ENCODE measurements around the gene MRPS25. TPM values are rescaled to one million over a fixed set of nuclear protein-coding genes. Genes with fewer than 3 reads are reported as not detected.

The MRPS25 gene
- total RNA-seq, 1 experiment from 2014 or later = 58.3 TPM

DNA sequence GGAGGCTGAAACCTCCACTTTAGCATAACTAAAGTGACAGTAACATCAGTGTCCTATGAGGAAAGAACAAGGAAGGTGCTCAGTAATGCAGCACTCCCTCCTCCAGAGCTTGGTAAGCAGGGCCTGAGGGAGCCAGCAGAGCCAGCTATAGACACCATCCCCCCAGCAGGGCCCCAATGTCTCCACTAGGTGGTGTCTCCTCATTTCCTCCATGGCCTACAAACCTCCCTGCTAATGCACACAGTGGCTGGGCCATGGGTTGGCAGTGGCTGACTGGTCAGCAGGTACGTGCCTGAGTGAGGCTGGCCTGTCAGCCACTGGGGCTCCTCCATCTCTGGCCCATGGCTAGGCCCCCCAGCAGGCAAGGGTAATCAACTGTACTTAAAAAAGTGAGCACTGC, 13.6 kb downstream of the MRPS25 start:
- Histone ChIP-seq H3K4me2 (ENCODE audit: low read length) (no peak overlapping the region), H3K27ac (ENCODE audit: low read depth, low read length) (peak overlapping the region; percentile 7; the same call in 1 of the 2 replicates), H3K79me2 (ENCODE audit: insufficient read depth, low read length) (peaks cover 97% of the 10 kb centered on the region), H3K9ac (ENCODE audit: low read length) (no peak overlapping the region), H3K4me3 (replicated peaks in 1 of 2; ENCODE audit: low read depth in 1 of 2, low read length in 2 of 2) (no peak overlapping the region), H3K36me3 (ENCODE audit: control insufficient read depth in 1 of 2, insufficient read depth in 2 of 2, low read length in 2 of 2) (peaks cover 46 to 74% of the 10 kb centered on the region in 2 experiments; a peak in 3 of 4 replicates), H3K9me3 (ENCODE audit: control insufficient read depth in 1 of 2, insufficient read depth in 1 of 2, low read depth in 1 of 2, low read length in 2 of 2) (no peaks in the 10 kb centered on the region), H3K27me3 (ENCODE audit: insufficient read depth, low read length) (no peaks in the 10 kb centered on the region), H2AFZ (ENCODE audit: low read depth, low read length, poor library complexity, severe bottlenecking) (no peak overlapping the region), H3K9me2 (ENCODE audit: insufficient read depth) (no peaks in the 10 kb centered on the region), H4K20me1 (ENCODE audit: insufficient read depth) (peaks cover 15% of the 10 kb centered on the region; the same call in 1 of the 2 replicates), H3K4me1 (ENCODE audit: control insufficient read depth in 1 of 2, insufficient read depth in 2 of 2, low read length in 2 of 2) (no peaks in the 10 kb centered on the region)
- BruUV-seq (replicated peaks) = no TSS peak
- ChIA-PET RAD21 (ENCODE audit: low non-redundant PET in 1 of 2, low total read pairs in 2 of 2, uncharacterized antibody in 2 of 2, unreplicated experiment in 2 of 2) (no interaction called here), POLR2A (no interaction called here), CTCF (interaction anchor here (0.6 to 1.7 kb wide), 9 partner anchors 9 to 613 kb away, joined by 3 to 12 read pairs (median 4); partner anchors contain the start of gene MRPS25)
- DNase-seq (ENCODE audit: low read depth, low spot score) (peak; percentile 32), ATAC-seq (peak; percentile 99)
- intact Hi-C loops (cut with micrococcal nuclease) = no loop called here
- TF ChIP-seq, protein P1, sequence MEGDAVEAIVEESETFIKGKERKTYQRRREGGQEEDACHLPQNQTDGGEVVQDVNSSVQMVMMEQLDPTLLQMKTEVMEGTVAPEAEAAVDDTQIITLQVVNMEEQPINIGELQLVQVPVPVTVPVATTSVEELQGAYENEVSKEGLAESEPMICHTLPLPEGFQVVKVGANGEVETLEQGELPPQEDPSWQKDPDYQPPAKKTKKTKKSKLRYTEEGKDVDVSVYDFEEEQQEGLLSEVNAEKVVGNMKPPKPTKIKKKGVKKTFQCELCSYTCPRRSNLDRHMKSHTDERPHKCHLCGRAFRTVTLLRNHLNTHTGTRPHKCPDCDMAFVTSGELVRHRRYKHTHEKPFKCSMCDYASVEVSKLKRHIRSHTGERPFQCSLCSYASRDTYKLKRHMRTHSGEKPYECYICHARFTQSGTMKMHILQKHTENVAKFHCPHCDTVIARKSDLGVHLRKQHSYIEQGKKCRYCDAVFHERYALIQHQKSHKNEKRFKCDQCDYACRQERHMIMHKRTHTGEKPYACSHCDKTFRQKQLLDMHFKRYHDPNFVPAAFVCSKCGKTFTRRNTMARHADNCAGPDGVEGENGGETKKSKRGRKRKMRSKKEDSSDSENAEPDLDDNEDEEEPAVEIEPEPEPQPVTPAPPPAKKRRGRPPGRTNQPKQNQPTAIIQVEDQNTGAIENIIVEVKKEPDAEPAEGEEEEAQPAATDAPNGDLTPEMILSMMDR (IDR thresholded peaks at IDR 0.05 in 2 of 3, conservative IDR thresholded peaks at IDR 0.05 in 1 of 3; ENCODE audit: borderline replicate concordance in 1 of 3, insufficient read depth in 1 of 3, low read depth in 2 of 3, low read length in 2 of 3) = peak; percentile 25 to 93 (median 73); a peak in 5 of 6 replicates
- no peak for TF ChIP-seq EZH2 (IDR thresholded peaks at IDR 0.05)
- peak; percentile 36 for TF ChIP-seq RAD21 (IDR thresholded peaks at IDR 0.05; ENCODE audit: low read depth)

DNA sequence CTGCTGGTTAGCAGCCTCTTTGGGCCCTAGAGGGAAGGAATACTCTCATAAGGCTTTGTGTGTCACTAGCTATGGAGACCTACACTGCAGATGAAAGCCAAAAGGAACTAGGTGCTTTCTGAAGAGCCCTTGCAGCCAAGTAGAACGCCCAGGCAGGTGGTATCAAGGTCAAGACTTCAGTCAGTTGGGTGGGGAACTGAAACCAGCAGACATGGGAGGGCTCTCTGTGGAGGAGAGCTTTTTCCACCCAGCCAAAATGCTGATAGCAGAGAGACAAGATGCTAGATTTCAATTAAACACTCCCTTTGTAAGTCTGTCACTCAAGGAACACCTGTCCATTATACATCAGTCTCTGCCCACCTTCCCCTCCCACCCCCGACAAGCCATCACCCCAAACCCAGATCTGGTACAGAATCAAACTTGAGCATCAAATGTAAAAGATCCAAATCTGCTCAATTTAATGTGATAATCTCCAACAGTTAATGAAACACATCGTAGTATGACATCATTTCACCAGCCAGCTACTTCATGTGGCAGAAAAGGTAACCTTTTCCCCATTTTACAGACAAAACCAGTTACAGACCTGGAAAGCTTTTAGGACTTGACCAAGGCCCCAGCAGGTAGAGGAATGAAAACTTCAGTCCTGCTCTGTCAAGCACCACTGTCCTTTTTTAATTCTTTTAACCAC, 14.6 kb downstream of the MRPS25 start:
- Histone ChIP-seq H3K9me3 (ENCODE audit: control insufficient read depth in 1 of 2, insufficient read depth in 1 of 2, low read depth in 1 of 2, low read length in 2 of 2) (no peaks in the 10 kb centered on the region), H3K27me3 (ENCODE audit: insufficient read depth, low read length) (no peaks in the 10 kb centered on the region), H4K20me1 (ENCODE audit: insufficient read depth) (peaks cover 15% of the 10 kb centered on the region; the same call in 1 of the 2 replicates), H3K9me2 (ENCODE audit: insufficient read depth) (no peaks in the 10 kb centered on the region), H3K27ac (ENCODE audit: low read depth, low read length) (no peak overlapping the region), H3K4me2 (ENCODE audit: low read length) (no peak overlapping the region), H3K36me3 (ENCODE audit: control insufficient read depth in 1 of 2, insufficient read depth in 2 of 2, low read length in 2 of 2) (peaks cover 49 to 78% of the 10 kb centered on the region in 2 experiments; a peak in 3 of 4 replicates), H2AFZ (ENCODE audit: low read depth, low read length, poor library complexity, severe bottlenecking) (no peak overlapping the region), H3K4me1 (ENCODE audit: control insufficient read depth in 1 of 2, insufficient read depth in 2 of 2, low read length in 2 of 2) (no peaks in the 10 kb centered on the region), H3K79me2 (ENCODE audit: insufficient read depth, low read length) (peaks cover 92% of the 10 kb centered on the region), H3K4me3 (replicated peaks in 1 of 2; ENCODE audit: low read depth in 1 of 2, low read length in 2 of 2) (no peak overlapping the region), H3K9ac (ENCODE audit: low read length) (no peak overlapping the region)
- CTCF ChIA-PET = interaction anchor here (1.2 to 1.7 kb wide), 3 partner anchors 8 to 124 kb away, joined by 4 to 12 read pairs (median 4); no protein-coding TSS in a partner anchor
- TF ChIP-seq, protein P2, sequence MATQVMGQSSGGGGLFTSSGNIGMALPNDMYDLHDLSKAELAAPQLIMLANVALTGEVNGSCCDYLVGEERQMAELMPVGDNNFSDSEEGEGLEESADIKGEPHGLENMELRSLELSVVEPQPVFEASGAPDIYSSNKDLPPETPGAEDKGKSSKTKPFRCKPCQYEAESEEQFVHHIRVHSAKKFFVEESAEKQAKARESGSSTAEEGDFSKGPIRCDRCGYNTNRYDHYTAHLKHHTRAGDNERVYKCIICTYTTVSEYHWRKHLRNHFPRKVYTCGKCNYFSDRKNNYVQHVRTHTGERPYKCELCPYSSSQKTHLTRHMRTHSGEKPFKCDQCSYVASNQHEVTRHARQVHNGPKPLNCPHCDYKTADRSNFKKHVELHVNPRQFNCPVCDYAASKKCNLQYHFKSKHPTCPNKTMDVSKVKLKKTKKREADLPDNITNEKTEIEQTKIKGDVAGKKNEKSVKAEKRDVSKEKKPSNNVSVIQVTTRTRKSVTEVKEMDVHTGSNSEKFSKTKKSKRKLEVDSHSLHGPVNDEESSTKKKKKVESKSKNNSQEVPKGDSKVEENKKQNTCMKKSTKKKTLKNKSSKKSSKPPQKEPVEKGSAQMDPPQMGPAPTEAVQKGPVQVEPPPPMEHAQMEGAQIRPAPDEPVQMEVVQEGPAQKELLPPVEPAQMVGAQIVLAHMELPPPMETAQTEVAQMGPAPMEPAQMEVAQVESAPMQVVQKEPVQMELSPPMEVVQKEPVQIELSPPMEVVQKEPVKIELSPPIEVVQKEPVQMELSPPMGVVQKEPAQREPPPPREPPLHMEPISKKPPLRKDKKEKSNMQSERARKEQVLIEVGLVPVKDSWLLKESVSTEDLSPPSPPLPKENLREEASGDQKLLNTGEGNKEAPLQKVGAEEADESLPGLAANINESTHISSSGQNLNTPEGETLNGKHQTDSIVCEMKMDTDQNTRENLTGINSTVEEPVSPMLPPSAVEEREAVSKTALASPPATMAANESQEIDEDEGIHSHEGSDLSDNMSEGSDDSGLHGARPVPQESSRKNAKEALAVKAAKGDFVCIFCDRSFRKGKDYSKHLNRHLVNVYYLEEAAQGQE (IDR thresholded peaks at IDR 0.05; ENCODE audit: low read depth) = no peak
- TF ChIP-seq ZNF274 (IDR thresholded peaks at IDR 0.05; ENCODE audit: low read depth, low read length) (no peak), ZFX (IDR thresholded peaks at IDR 0.05) (no peak), CEBPB (IDR thresholded peaks at IDR 0.05; ENCODE audit: low read depth) (no peak), SRF (IDR thresholded peaks at IDR 0.05; ENCODE audit: low read depth) (no peak), ELF1 (IDR thresholded peaks at IDR 0.05; ENCODE audit: borderline replicate concordance, low read depth) (no peak)
- intact Hi-C loops (cut with micrococcal nuclease) = no loop called here
- DNase-seq (ENCODE audit: low read depth, low spot score) (no peak), ATAC-seq (no peak)
- TSS peak; percentile 4 for BruUV-seq (replicated peaks)
- RAD21 ChIA-PET (ENCODE audit: low non-redundant PET in 1 of 2, low total read pairs in 2 of 2, uncharacterized antibody in 2 of 2, unreplicated experiment in 2 of 2) = no interaction called here
- POLR2A ChIA-PET = no interaction called here
